Tibial nerve (tissue), 4 donors: ENCODE measurements around the gene FAM98A. TPM values are rescaled to one million over a fixed set of nuclear protein-coding genes. Genes with fewer than 3 reads are reported as not detected.

Experiments
- DNase-seq, 2 donors: peaks; one replicate each; pipeline ENCODE4 v3.0.0-alpha.2; 2019; ENCODE audit warnings: low spot score in 2 of 2
- H3K27ac ChIP-seq, 4 donors: fragments of 200-600 bp; sonication (generic) in 3 of 4; one replicate each; pipeline ENCODE4 v1.5.1; 2017 to 2019; ENCODE audit warnings: mild to moderate bottlenecking in 1 of 4
- H3K27me3 ChIP-seq, 2 donors: fragments of 200-600 bp; sonication (generic) in 1 of 2; one replicate each; pipeline versions ENCODE4 v1.5.1 to v1.6.0; 2017 to 2019
- H3K36me3 ChIP-seq, 3 donors: fragments of 200-600 bp; sonication (generic); one replicate each; pipeline ENCODE4 v1.5.1; 2018 to 2019
- H3K4me1 ChIP-seq, 4 donors: fragments of 200-600 bp; sonication (generic) in 3 of 4; one replicate each; pipeline ENCODE4 v1.5.1; 2017 to 2019
- H3K4me3 ChIP-seq, 4 donors: fragments of 200-600 bp; sonication (generic) in 3 of 4; one replicate each; pipeline ENCODE4 v1.5.1; 2017 to 2019; ENCODE audit warnings: mild to moderate bottlenecking in 1 of 4, moderate library complexity in 1 of 4
- H3K9me3 ChIP-seq, 4 donors: fragments of 200-600 bp; sonication (generic) in 3 of 4; one replicate each; pipeline ENCODE4 v1.5.1; 2017 to 2019
- EP300 ChIP-seq, 2 donors: sonication (generic); formaldehyde crosslinking; IDR thresholded peaks; one replicate each; pipeline ENCODE4 v1.6.1; 2017; ENCODE audit warnings: antibody characterized with exemption in 2 of 2, mild to moderate bottlenecking in 1 of 2
- POLR2A ChIP-seq, 2 donors: fragments of 450-650 bp; IDR thresholded peaks; one replicate each; pipeline ENCODE4 v1.6.1; 2017; ENCODE audit warnings: antibody characterized with exemption in 2 of 2, mild to moderate bottlenecking in 2 of 2, moderate library complexity in 2 of 2
- WGBS, 2 donors: methylation state at CpG; one replicate each; pipeline ENCODE4 v1.1.5; 2018; 5-methylcytosine and 5-hydroxymethylcytosine counted together
- total RNA-seq, 4 donors: library from RNA; depleted of rRNA; stranded (reverse); fragments of >200 nt; gene quantifications; one replicate each; pipeline ENCODE4 v1.1.0, GENCODE V29; 2016
- TF ChIP-seq, protein P1 (sequence below), 5 experiments: fragments of 200-600 bp in 3 of 5; fragments of 450-650 bp in 2 of 5; sonication (generic) in 3 of 5; IDR thresholded peaks; one replicate each; pipeline ENCODE4 v1.5.1; 2016 to 2019; ENCODE audit warnings: antibody characterized with exemption in 5 of 5, mild to moderate bottlenecking in 3 of 5, moderate library complexity in 2 of 5

The FAM98A gene
- total RNA-seq, 4 donors from 2014 or later: 20.4 to 47.9 (median 25.7) TPM

GRCh38 chr2:33560017-33560416 is 39.1 kb downstream of the FAM98A start:
- Histone ChIP-seq H3K4me3 (no peak overlapping the region), H3K9me3 (no peaks in the 10 kb centered on the region), H3K36me3 (peaks cover 0 to 19% (median 0%) of the 10 kb centered on the region in 3 donors), H3K4me1 (peaks cover 0 to 3% (median 0%) of the 10 kb centered on the region in 4 donors), H3K27ac (no peak overlapping the region), H3K27me3 (no peaks in the 10 kb centered on the region)
- WGBS, 2 donors: 54% methylated on average over 2 of the region's 2 CpGs
- TF ChIP-seq, protein P1, sequence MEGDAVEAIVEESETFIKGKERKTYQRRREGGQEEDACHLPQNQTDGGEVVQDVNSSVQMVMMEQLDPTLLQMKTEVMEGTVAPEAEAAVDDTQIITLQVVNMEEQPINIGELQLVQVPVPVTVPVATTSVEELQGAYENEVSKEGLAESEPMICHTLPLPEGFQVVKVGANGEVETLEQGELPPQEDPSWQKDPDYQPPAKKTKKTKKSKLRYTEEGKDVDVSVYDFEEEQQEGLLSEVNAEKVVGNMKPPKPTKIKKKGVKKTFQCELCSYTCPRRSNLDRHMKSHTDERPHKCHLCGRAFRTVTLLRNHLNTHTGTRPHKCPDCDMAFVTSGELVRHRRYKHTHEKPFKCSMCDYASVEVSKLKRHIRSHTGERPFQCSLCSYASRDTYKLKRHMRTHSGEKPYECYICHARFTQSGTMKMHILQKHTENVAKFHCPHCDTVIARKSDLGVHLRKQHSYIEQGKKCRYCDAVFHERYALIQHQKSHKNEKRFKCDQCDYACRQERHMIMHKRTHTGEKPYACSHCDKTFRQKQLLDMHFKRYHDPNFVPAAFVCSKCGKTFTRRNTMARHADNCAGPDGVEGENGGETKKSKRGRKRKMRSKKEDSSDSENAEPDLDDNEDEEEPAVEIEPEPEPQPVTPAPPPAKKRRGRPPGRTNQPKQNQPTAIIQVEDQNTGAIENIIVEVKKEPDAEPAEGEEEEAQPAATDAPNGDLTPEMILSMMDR (IDR thresholded peaks at IDR 0.05): no peak
- TF ChIP-seq POLR2A (IDR thresholded peaks at IDR 0.05): no peak
- no peak for TF ChIP-seq EP300 (IDR thresholded peaks at IDR 0.05)
- no peak for DNase-seq

- peaks cover 0 to 3% (median 0%) of the 10 kb centered on the region in 4 donors for H3K4me1 ChIP-seq
- no peaks in the 10 kb centered on the region for H3K27me3 ChIP-seq
- no peak overlapping the region for H3K27ac ChIP-seq
- WGBS, 2 donors: 76 to 79% methylated on average over 3 of the region's 3 CpGs
- DNase-seq: no peak
- no peak overlapping the region for H3K4me3 ChIP-seq
- no peak for TF ChIP-seq POLR2A (IDR thresholded peaks at IDR 0.05)
- TF ChIP-seq, protein P1 (IDR thresholded peaks at IDR 0.05): no peak
- no peak for TF ChIP-seq EP300 (IDR thresholded peaks at IDR 0.05)
- H3K9me3 ChIP-seq: no peaks in the 10 kb centered on the region
- H3K36me3 ChIP-seq: peaks cover 0 to 19% (median 0%) of the 10 kb centered on the region in 3 donors
Measured at GRCh38 chr2:33559328-33559727, 39.8 kb downstream of the FAM98A start.

DNA sequence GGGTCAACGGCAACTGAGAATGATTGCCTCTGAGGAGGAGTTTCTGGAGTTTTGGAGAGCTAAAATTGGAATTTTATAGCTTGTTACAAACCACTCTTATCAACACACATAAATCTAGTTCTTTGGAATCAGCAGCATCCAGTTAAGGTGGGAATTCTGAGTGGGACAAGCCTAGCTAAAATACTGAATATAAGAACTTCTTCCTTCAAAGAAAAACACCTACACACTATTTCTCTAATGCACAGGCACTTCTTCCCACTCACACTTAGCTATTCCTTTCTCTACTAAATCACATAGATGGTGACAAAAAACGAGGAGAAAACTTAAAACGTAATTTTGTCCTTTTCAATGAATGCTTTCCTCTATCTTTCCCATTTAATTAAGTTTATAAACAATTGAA is 43.4 kb downstream of the FAM98A start:
- H3K27me3 ChIP-seq: no peaks in the 10 kb centered on the region
- TF ChIP-seq, protein P1 (IDR thresholded peaks at IDR 0.05): no peak
- TF ChIP-seq EP300 (IDR thresholded peaks at IDR 0.05) (no peak), POLR2A (IDR thresholded peaks at IDR 0.05) (no peak)
- H3K9me3 ChIP-seq: no peaks in the 10 kb centered on the region
- peaks cover 0 to 13% (median 0%) of the 10 kb centered on the region in 3 donors for H3K36me3 ChIP-seq
- H3K4me1 ChIP-seq: peaks cover 0 to 3% (median 1%) of the 10 kb centered on the region in 4 donors
- no peak overlapping the region for H3K4me3 ChIP-seq
- DNase-seq: no peak
- peak overlapping the region in 3 of 4 donors; percentile 24 to 75 (median 54) for H3K27ac ChIP-seq
- WGBS, 2 donors: 57 to 63% methylated on average over 3 of the region's 3 CpGs

- 68 to 78% methylated on average over 1 of the region's 1 CpG for WGBS, 2 donors
- Histone ChIP-seq H3K4me1 (peaks cover 0 to 3% (median 1%) of the 10 kb centered on the region in 4 donors), H3K27me3 (no peaks in the 10 kb centered on the region), H3K9me3 (no peaks in the 10 kb centered on the region), H3K36me3 (no peaks in the 10 kb centered on the region), H3K4me3 (no peak overlapping the region), H3K27ac (peak overlapping the region in 1 of 4 donors; percentile 25)
- DNase-seq: peak in 1 of 2 donors; percentile 16
- TF ChIP-seq POLR2A (IDR thresholded peaks at IDR 0.05) (no peak), EP300 (IDR thresholded peaks at IDR 0.05) (no peak)
- TF ChIP-seq, protein P1 (IDR thresholded peaks at IDR 0.05): no peak
Measured at GRCh38 chr2:33552758-33553461, 46.2 kb downstream of the FAM98A start.

DNA sequence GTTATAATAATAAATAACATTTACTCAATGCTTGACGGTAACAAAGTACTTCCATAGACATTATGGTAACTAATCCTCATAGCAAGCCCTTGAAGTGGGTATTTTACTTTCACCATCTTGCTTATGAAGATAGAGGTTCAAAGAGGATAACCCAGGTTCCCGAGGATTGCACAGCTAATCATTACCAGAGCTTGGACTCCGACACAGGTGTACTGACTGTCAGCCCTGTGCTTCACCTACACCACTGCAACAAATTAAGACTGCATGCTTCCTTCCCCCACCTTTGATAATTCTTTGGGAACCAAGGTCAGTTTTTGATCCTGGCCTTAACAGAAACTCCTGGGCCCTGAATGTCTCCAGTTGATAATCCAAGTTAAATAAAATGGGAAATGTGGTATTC is 48.9 kb downstream of the FAM98A start:
- no peak overlapping the region for H3K4me3 ChIP-seq
- whole genome bisulfite sequencing, 2 donors: 87 to 90% methylated on average over 3 of the region's 3 CpGs
- DNase-seq: no peak
- H3K36me3 ChIP-seq: no peaks in the 10 kb centered on the region
- TF ChIP-seq POLR2A (IDR thresholded peaks at IDR 0.05): no peak
- no peak for TF ChIP-seq EP300 (IDR thresholded peaks at IDR 0.05)
- TF ChIP-seq, protein P1 (IDR thresholded peaks at IDR 0.05): no peak
- H3K9me3 ChIP-seq: no peaks in the 10 kb centered on the region
- H3K27me3 ChIP-seq: no peaks in the 10 kb centered on the region
- H3K27ac ChIP-seq: no peak overlapping the region
- peaks cover 0 to 3% (median 1%) of the 10 kb centered on the region in 4 donors for H3K4me1 ChIP-seq
